GM23338 (cell line): ENCODE measurements around the gene TAGLN2. TPM values are rescaled to one million over a fixed set of nuclear protein-coding genes. Genes with fewer than 3 reads are reported as not detected.

Source experiments
- ATAC-seq: fragments of 200-7000 bp; cut with Tn5 transposase; 3 replicates; pipeline ENCODE4 v1.9.1; 2020
- DNase-seq: peaks from one replicate; pipeline ENCODE4 v3.0.0-alpha.2; 2015; ENCODE audit warnings: low spot score
- H2AFZ ChIP-seq: fragments of 200-600 bp; sonication (generic); 2 replicates; pipeline ENCODE4 v1.8.0; 2016; ENCODE audit warnings: antibody characterized with exemption, mild to moderate bottlenecking, moderate library complexity
- H3F3A ChIP-seq: fragments of 200-600 bp; sonication (generic); replicated peaks from 2 replicates; pipeline ENCODE4 v1.8.0; 2017; ENCODE audit warnings: antibody characterized with exemption, mixed run types, low read depth
- H3K27ac ChIP-seq: fragments of 200-600 bp; sonication (generic); 2 replicates; pipeline ENCODE4 v1.6.1; 2016; ENCODE audit warnings: low read depth
- H3K27me3 ChIP-seq: fragments of 200-600 bp; sonication (generic); 2 replicates; pipeline ENCODE4 v1.8.0; 2016; ENCODE audit warnings: mild to moderate bottlenecking, mixed run types, moderate library complexity; ENCODE audit not compliant: insufficient read depth
- H3K36me3 ChIP-seq: fragments of 200-600 bp; sonication (generic); 2 replicates; pipeline ENCODE4 v1.8.0; 2016; ENCODE audit warnings: mild to moderate bottlenecking; ENCODE audit not compliant: insufficient read depth
- H3K4me1 ChIP-seq: fragments of 200-600 bp; sonication (generic); 2 replicates; pipeline ENCODE4 v1.8.0; 2016; ENCODE audit warnings: mild to moderate bottlenecking, moderate library complexity; ENCODE audit not compliant: insufficient read depth
- H3K4me2 ChIP-seq: fragments of 200-600 bp; sonication (generic); 2 replicates; pipeline ENCODE4 v1.7.1; 2017; ENCODE audit warnings: mixed run types
- H3K4me3 ChIP-seq: fragments of 200-600 bp; sonication (generic); 2 replicates; pipeline ENCODE4 v1.6.1; 2016; ENCODE audit warnings: mixed run types
- H3K79me2 ChIP-seq: fragments of 200-600 bp; sonication (generic); replicated peaks from 2 replicates; pipeline ENCODE4 v1.8.0; 2017; ENCODE audit warnings: mild to moderate bottlenecking; ENCODE audit not compliant: insufficient read depth
- H3K9me2 ChIP-seq: fragments of 200-600 bp; sonication (generic); 2 replicates; pipeline ENCODE4 v1.8.0; 2017; ENCODE audit not compliant: insufficient read depth
- H4K20me1 ChIP-seq: fragments of 200-600 bp; sonication (generic); replicated peaks from 2 replicates; pipeline ENCODE4 v1.8.0; 2017; ENCODE audit warnings: mild to moderate bottlenecking; ENCODE audit not compliant: insufficient read depth
- H3K27ac Mint-ChIP-seq: 2 replicates; pipeline ENCODE4 v1.8.0; 2020; ENCODE audit warnings: inconsistent platforms, mild to moderate bottlenecking, moderate library complexity, mixed read lengths
- H3K27me3 Mint-ChIP-seq: 3 replicates; pipeline ENCODE4 v1.8.0; 2022; ENCODE audit warnings: low read depth, mild to moderate bottlenecking, moderate library complexity, mixed read lengths, inconsistent platforms; ENCODE audit not compliant: insufficient read depth, poor library complexity
- H3K36me3 Mint-ChIP-seq: 3 replicates; pipeline ENCODE4 v1.8.0; 2021; ENCODE audit warnings: low read depth, mild to moderate bottlenecking, inconsistent platforms, moderate library complexity, mixed read lengths
- H3K4me1 Mint-ChIP-seq: 3 replicates; pipeline ENCODE4 v1.8.0; 2020; ENCODE audit warnings: mild to moderate bottlenecking, inconsistent platforms, mixed read lengths
- H3K4me3 Mint-ChIP-seq: 3 replicates; pipeline ENCODE4 v1.8.0; 2021; ENCODE audit warnings: moderate library complexity, mild to moderate bottlenecking, inconsistent platforms, mixed read lengths
- H3K9me3 Mint-ChIP-seq: 3 replicates; pipeline ENCODE4 v1.8.0; 2020; ENCODE audit warnings: moderate library complexity, mild to moderate bottlenecking, inconsistent platforms, mixed read lengths
- POLR2AphosphoS5 ChIP-seq: IDR thresholded peaks from 2 replicates; pipeline ENCODE4 v1.6.1; 2016; ENCODE audit warnings: antibody characterized with exemption, low read depth
- STAT1 ChIP-seq: IDR thresholded peaks from one replicate; pipeline ENCODE4 v1.6.1; 2016; ENCODE audit warnings: antibody characterized with exemption; ENCODE audit not compliant: unreplicated experiment
- ZNF114 ChIP-seq: fragments of 250-450 bp; sonication (Bioruptor Pico); IDR thresholded peaks from 2 replicates; pipeline ENCODE4 v1.5.0; 2020; ENCODE audit warnings: mild to moderate bottlenecking, moderate library complexity
- ZNF331 ChIP-seq: fragments of 250-450 bp; sonication (Bioruptor Pico); IDR thresholded peaks from 2 replicates; pipeline ENCODE4 v1.5.0; 2020; ENCODE audit warnings: low read depth, mild to moderate bottlenecking, moderate library complexity
- ZNF462 ChIP-seq: fragments of 250-450 bp; sonication (Bioruptor Pico); IDR thresholded peaks from 2 replicates; pipeline ENCODE4 v1.5.0; 2020; ENCODE audit warnings: mild to moderate bottlenecking, moderate library complexity
- polyA plus RNA-seq: library from polyadenylated mRNA; unstranded; fragments of >200 nt; fragmentation: Nextera tagmentation; extraction: Ambion mirVana; gene quantifications from 2 replicates; pipeline ENCODE4 v1.2.1, GENCODE V29; 2016
- total RNA-seq: library from RNA; depleted of rRNA; stranded (reverse); fragments of >200 nt; shearing (Covaris generic); gene quantifications from 2 replicates; pipeline ENCODE4 v1.2.3, GENCODE V29; 2014
- TF ChIP-seq, protein P1 (sequence below): IDR thresholded peaks from one replicate; pipeline ENCODE4 v1.6.1; 2018; ENCODE audit warnings: antibody characterized with exemption; ENCODE audit not compliant: unreplicated experiment
- TF ChIP-seq, protein P2 (sequence below), 2 experiments: fragments of 200-600 bp in 1 of 2; sonication (generic) in 1 of 2; conservative IDR thresholded peaks; 2 replicates each; pipeline versions ENCODE4 v1.5.1 to v1.6.1; 2016 to 2017; ENCODE audit warnings: antibody characterized with exemption in 2 of 2, low read depth in 2 of 2, mild to moderate bottlenecking in 2 of 2, moderate library complexity in 1 of 2

Gene TAGLN2
- total and polyA plus RNA-seq, 2 experiments from 2014 or later, result 58.2 to 60.1 TPM

GRCh38 chr1:159958719-159959380 lies 33.5 kb upstream of the TAGLN2 start (continued):
- no peak for TF ChIP-seq ZNF462 (CRISPR knock-in tag)
- TF ChIP-seq, protein P1, sequence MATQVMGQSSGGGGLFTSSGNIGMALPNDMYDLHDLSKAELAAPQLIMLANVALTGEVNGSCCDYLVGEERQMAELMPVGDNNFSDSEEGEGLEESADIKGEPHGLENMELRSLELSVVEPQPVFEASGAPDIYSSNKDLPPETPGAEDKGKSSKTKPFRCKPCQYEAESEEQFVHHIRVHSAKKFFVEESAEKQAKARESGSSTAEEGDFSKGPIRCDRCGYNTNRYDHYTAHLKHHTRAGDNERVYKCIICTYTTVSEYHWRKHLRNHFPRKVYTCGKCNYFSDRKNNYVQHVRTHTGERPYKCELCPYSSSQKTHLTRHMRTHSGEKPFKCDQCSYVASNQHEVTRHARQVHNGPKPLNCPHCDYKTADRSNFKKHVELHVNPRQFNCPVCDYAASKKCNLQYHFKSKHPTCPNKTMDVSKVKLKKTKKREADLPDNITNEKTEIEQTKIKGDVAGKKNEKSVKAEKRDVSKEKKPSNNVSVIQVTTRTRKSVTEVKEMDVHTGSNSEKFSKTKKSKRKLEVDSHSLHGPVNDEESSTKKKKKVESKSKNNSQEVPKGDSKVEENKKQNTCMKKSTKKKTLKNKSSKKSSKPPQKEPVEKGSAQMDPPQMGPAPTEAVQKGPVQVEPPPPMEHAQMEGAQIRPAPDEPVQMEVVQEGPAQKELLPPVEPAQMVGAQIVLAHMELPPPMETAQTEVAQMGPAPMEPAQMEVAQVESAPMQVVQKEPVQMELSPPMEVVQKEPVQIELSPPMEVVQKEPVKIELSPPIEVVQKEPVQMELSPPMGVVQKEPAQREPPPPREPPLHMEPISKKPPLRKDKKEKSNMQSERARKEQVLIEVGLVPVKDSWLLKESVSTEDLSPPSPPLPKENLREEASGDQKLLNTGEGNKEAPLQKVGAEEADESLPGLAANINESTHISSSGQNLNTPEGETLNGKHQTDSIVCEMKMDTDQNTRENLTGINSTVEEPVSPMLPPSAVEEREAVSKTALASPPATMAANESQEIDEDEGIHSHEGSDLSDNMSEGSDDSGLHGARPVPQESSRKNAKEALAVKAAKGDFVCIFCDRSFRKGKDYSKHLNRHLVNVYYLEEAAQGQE, result no peak
- no peak for TF ChIP-seq POLR2AphosphoS5

GRCh38 chr1:159957824-159958268 lies 32.5 kb upstream of the TAGLN2 start:
- no peak overlapping the region for H3K4me3 ChIP-seq
- no peaks in the 10 kb centered on the region for H3K36me3 ChIP-seq
- H3K9me3 Mint-ChIP-seq, result no peaks in the 10 kb centered on the region
- H3K27me3 ChIP-seq, result no peaks in the 10 kb centered on the region
- peaks cover 5% of the 10 kb centered on the region for H3K27me3 Mint-ChIP-seq
- no peak overlapping the region for H3K27ac Mint-ChIP-seq
- DNase-seq (no peak), ATAC-seq (no peak)
- H3K36me3 Mint-ChIP-seq, result no peaks in the 10 kb centered on the region
- no peaks in the 10 kb centered on the region for H3K9me2 ChIP-seq
- H2AFZ ChIP-seq, result no peak overlapping the region
- no peaks in the 10 kb centered on the region for H3K79me2 ChIP-seq
- TF ChIP-seq STAT1 (no peak), POLR2AphosphoS5 (no peak), ZNF114 (CRISPR knock-in tag) (no peak), ZNF331 (no peak)
- TF ChIP-seq, protein P2, sequence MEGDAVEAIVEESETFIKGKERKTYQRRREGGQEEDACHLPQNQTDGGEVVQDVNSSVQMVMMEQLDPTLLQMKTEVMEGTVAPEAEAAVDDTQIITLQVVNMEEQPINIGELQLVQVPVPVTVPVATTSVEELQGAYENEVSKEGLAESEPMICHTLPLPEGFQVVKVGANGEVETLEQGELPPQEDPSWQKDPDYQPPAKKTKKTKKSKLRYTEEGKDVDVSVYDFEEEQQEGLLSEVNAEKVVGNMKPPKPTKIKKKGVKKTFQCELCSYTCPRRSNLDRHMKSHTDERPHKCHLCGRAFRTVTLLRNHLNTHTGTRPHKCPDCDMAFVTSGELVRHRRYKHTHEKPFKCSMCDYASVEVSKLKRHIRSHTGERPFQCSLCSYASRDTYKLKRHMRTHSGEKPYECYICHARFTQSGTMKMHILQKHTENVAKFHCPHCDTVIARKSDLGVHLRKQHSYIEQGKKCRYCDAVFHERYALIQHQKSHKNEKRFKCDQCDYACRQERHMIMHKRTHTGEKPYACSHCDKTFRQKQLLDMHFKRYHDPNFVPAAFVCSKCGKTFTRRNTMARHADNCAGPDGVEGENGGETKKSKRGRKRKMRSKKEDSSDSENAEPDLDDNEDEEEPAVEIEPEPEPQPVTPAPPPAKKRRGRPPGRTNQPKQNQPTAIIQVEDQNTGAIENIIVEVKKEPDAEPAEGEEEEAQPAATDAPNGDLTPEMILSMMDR (conservative IDR thresholded peaks at IDR 0.05; ENCODE audit: low read depth in 2 of 2), result no peak
- no peak overlapping the region for H3K27ac ChIP-seq
- H3K4me3 Mint-ChIP-seq, result no peak overlapping the region
- no peaks in the 10 kb centered on the region; the same call in 2 of the 3 replicates for H3K4me1 Mint-ChIP-seq
- H3K4me2 ChIP-seq, result no peak overlapping the region
- H3F3A ChIP-seq, result no peaks in the 10 kb centered on the region
- H3K4me1 ChIP-seq, result no peaks in the 10 kb centered on the region
- no peaks in the 10 kb centered on the region for H4K20me1 ChIP-seq
